M059J (cell line): ENCODE data around the gene KRTAP1-3. TPM values are rescaled to one million over a fixed set of nuclear protein-coding genes. Genes with fewer than 3 reads are reported as not detected.
"Not testable (repeated sequence)": the region's sequence is repeated elsewhere in the genome, so short reads cannot be mapped to it uniquely, and the experiment has no call there.

Experiments
- DNase-seq: peaks from one replicate; pipeline ENCODE4 v3.0.0-alpha.2; 2012; ENCODE audit warnings: low read depth
- total RNA-seq: library from RNA; depleted of rRNA; stranded (reverse); fragments of >200 nt; shearing (Covaris generic); gene quantifications from 2 replicates; pipeline ENCODE4 v1.2.3, GENCODE V29; 2014; rRNA removed

The KRTAP1-3 gene
- total RNA-seq, result not detected in 2 replicates

- not testable (repeated sequence) for DNase-seq
Observed at GRCh38 chr17:41034346-41034935, at the start of gene KRTAP1-3. TSS of gene KRTAP1-3 (minus strand) at chr17:41034874. CDS start at chr17:41034821, 53 bp downstream.

GRCh38 chr17:41084100-41084856 is 49.6 kb upstream of the KRTAP1-3 start, which contains the start of gene KRTAP4-7:
TSS of gene KRTAP4-7 (plus strand) at chr17:41084150. CDS start at chr17:41084207, 57 bp downstream.
- DNase-seq, result not testable (repeated sequence)

- DNase-seq, result peak; percentile 66
Observed at GRCh38 chr17:41083427-41083826, 48.8 kb upstream of the KRTAP1-3 start.

- peak; percentile 40 for DNase-seq
Observed at GRCh38 chr17:41082626-41083025, 48.0 kb upstream of the KRTAP1-3 start.

GRCh38 chr17:41076788-41077187 is 42.1 kb upstream of the KRTAP1-3 start:
- no peak for DNase-seq

- no peak for DNase-seq
Observed at GRCh38 chr17:41073676-41074075, 39.0 kb upstream of the KRTAP1-3 start.

GRCh38 chr17:41071606-41072360 is 37.1 kb upstream of the KRTAP1-3 start:
- no peak for DNase-seq

GRCh38 chr17:41069031-41069430 is 34.4 kb upstream of the KRTAP1-3 start:
- no peak for DNase-seq

GRCh38 chr17:41067281-41067680 is 32.6 kb upstream of the KRTAP1-3 start:
- DNase-seq, result no peak

GRCh38 chr17:41065829-41066624 is 31.4 kb upstream of the KRTAP1-3 start, which contains the start of gene KRTAP2-4:
TSS of gene KRTAP2-4 (minus strand) at chr17:41065879. CDS start at chr17:41065845, 34 bp downstream.
- DNase-seq, result peak; percentile 97

- not testable (repeated sequence) for DNase-seq
Observed at GRCh38 chr17:41065016-41065689, 30.5 kb upstream of the KRTAP1-3 start.

- peak; percentile 49 for DNase-seq
Observed at GRCh38 chr17:41064301-41064700, 29.6 kb upstream of the KRTAP1-3 start.

- peak; percentile 61 for DNase-seq
Observed at GRCh38 chr17:41063449-41063848, 28.8 kb upstream of the KRTAP1-3 start.

- peak; percentile 94 for DNase-seq
Observed at GRCh38 chr17:41061964-41062363, 27.3 kb upstream of the KRTAP1-3 start.

- DNase-seq, result peak; percentile 97
Observed at GRCh38 chr17:41060052-41060604, 25.5 kb upstream of the KRTAP1-3 start, which contains the start of gene KRTAP2-3. TSS of gene KRTAP2-3 (minus strand) at chr17:41060114. CDS start at chr17:41060050, 64 bp downstream.

GRCh38 chr17:41059276-41060051 is 24.8 kb upstream of the KRTAP1-3 start:
- peak; percentile 92 for DNase-seq

- DNase-seq, result peak; percentile 58
Observed at GRCh38 chr17:41058741-41059140, 24.1 kb upstream of the KRTAP1-3 start.

- DNase-seq, result no peak
Observed at GRCh38 chr17:41057547-41057946, 22.9 kb upstream of the KRTAP1-3 start.

- DNase-seq, result not testable (repeated sequence)
Observed at GRCh38 chr17:41055130-41055529, 20.5 kb upstream of the KRTAP1-3 start, which contains the start of gene KRTAP2-2. TSS of gene KRTAP2-2 (minus strand) at chr17:41055230. CDS start at chr17:41055211, 19 bp downstream.
